ENCODE data around the gene STK40.

Gene STK40

GRCh38 chr1:36415661-36416326 is 30.1 kb upstream of the STK40 start:
- Histone ChIP-seq H3K9ac (ENCODE audit: low read length) (no peak overlapping the region), H3K4me1 (ENCODE audit: control insufficient read depth, insufficient read depth, low read length) (peaks cover 4% of the 10 kb centered on the region; the same call in 1 of the 2 replicates), H3K4me3 (ENCODE audit: low read depth, low read length) (no peak overlapping the region)

DNA sequence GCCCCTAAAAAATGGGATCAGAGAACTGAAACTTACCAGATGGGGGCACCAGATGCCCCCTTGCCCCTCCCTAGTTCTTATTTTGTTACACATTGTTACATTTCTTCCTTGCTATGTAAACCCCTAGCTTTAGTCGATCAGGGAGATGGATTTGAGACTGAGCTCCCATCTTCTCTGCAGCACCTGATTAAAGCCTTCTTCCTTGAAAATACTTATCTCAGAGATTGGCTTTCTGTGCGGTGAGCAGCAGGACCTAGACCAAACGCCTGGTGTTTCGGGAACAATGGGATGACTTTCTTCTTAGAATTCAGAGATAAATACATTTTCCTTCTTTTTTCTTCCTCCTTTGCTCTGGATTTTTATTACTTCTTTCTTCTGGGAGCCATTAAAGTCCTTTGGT is 28.7 kb upstream of the STK40 start:
- Histone ChIP-seq H3K9ac (ENCODE audit: low read length) (no peak overlapping the region), H3K4me3 (ENCODE audit: low read depth, low read length) (no peak overlapping the region), H3K9me3 (ENCODE audit: control insufficient read depth, insufficient read depth, low read depth, low read length) (no peaks in the 10 kb centered on the region), H3K27me3 (ENCODE audit: control insufficient read depth, insufficient read depth, low read length) (no peaks in the 10 kb centered on the region), H3K4me1 (ENCODE audit: control insufficient read depth, insufficient read depth, low read length) (no peaks in the 10 kb centered on the region), H3K27ac (ENCODE audit: low read depth, low read length) (no peak overlapping the region), H3K36me3 (ENCODE audit: control insufficient read depth, insufficient read depth, low read length) (peaks cover 3% of the 10 kb centered on the region; the same call in 1 of the 2 replicates)

More at GRCh38 chr1:36415661-36416326, 30.1 kb upstream of the STK40 start:
- no peaks in the 10 kb centered on the region for H3K9me3 ChIP-seq (ENCODE audit: control insufficient read depth, insufficient read depth, low read depth, low read length)
- H3K27me3 ChIP-seq (ENCODE audit: control insufficient read depth, insufficient read depth, low read length): no peaks in the 10 kb centered on the region
- no peak overlapping the region for H3K27ac ChIP-seq (ENCODE audit: low read depth, low read length)
- no peaks in the 10 kb centered on the region for H3K36me3 ChIP-seq (ENCODE audit: control insufficient read depth, insufficient read depth, low read length)

DNA sequence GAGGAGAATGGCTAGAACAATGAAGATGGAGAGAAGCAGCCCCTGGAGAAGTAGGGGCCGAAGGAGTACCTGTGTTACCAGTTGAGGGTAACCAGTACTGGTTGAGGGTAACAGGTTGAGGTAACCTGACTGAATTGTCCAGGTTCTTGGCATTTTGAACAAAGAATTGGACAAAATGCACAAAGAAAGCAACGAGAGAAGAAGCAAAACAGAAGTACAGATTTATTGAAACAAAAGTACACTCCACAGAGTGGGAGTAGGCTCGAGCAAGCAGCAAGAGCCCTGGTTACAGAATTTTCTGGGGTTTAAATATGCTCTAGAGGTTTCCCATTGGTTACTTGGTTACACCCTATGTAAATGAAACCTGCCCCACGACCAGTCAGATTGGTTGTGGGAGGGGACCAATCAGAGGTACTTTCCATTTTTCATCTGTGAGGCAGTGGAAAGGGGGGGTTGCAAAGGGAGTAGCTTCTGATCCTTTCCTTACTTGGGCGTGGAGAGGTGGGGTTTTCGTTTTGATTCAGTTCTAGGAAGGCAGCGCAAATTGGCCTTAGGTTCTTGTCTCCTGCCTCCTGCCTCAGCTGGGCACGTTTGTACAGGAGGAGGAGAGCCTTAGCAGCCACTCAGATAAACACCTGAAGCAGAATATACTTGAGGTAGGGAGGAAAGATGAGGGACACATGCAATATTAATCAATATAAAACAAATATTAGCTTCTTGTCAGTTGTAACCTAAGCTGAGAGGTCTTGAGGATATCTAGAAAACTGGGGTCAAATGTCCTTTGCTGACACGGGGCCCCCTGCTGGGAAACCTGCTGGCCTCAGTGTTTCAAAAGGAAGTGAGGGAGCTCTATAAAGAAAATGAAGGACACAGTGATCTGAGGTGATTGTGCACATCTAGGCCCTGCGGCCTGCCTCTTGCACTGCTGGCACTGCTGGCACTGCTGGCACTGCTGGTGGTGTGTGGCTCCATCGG is 26.2 kb upstream of the STK40 start:
- H3K4me1 ChIP-seq (ENCODE audit: control insufficient read depth, insufficient read depth, low read length): no peaks in the 10 kb centered on the region
- no peaks in the 10 kb centered on the region for H3K9me3 ChIP-seq (ENCODE audit: control insufficient read depth, insufficient read depth, low read depth, low read length)
- H3K9ac ChIP-seq (ENCODE audit: low read length): no peak overlapping the region
- H3K4me3 ChIP-seq (ENCODE audit: low read depth, low read length): no peak overlapping the region
- no peak overlapping the region for H3K27ac ChIP-seq (ENCODE audit: low read depth, low read length)
- no peaks in the 10 kb centered on the region for H3K27me3 ChIP-seq (ENCODE audit: control insufficient read depth, insufficient read depth, low read length)
- peaks cover 11% of the 10 kb centered on the region; the same call in 1 of the 2 replicates for H3K36me3 ChIP-seq (ENCODE audit: control insufficient read depth, insufficient read depth, low read length)

GRCh38 chr1:36408479-36408878 is 22.8 kb upstream of the STK40 start:
- no peak overlapping the region for H3K4me3 ChIP-seq (ENCODE audit: low read depth, low read length)
- no peak overlapping the region for H3K9ac ChIP-seq (ENCODE audit: low read length)
- no peaks in the 10 kb centered on the region for H3K4me1 ChIP-seq (ENCODE audit: control insufficient read depth, insufficient read depth, low read length)
- no peak overlapping the region for H3K27ac ChIP-seq (ENCODE audit: low read depth, low read length)
- H3K9me3 ChIP-seq (ENCODE audit: control insufficient read depth, insufficient read depth, low read depth, low read length): no peaks in the 10 kb centered on the region
- no peaks in the 10 kb centered on the region for H3K27me3 ChIP-seq (ENCODE audit: control insufficient read depth, insufficient read depth, low read length)
- H3K36me3 ChIP-seq (ENCODE audit: control insufficient read depth, insufficient read depth, low read length): peaks cover 12% of the 10 kb centered on the region; the same call in 1 of the 2 replicates

- Histone ChIP-seq H3K27ac (ENCODE audit: low read depth, low read length) (no peak overlapping the region), H3K9me3 (ENCODE audit: control insufficient read depth, insufficient read depth, low read depth, low read length) (no peaks in the 10 kb centered on the region), H3K4me3 (ENCODE audit: low read depth, low read length) (no peak overlapping the region), H3K27me3 (ENCODE audit: control insufficient read depth, insufficient read depth, low read length) (no peaks in the 10 kb centered on the region), H3K4me1 (ENCODE audit: control insufficient read depth, insufficient read depth, low read length) (peaks cover 6% of the 10 kb centered on the region; the same call in 1 of the 2 replicates), H3K9ac (ENCODE audit: low read length) (no peak overlapping the region), H3K36me3 (ENCODE audit: control insufficient read depth, insufficient read depth, low read length) (peaks cover 12% of the 10 kb centered on the region; the same call in 1 of the 2 replicates)
Measured at GRCh38 chr1:36406440-36406839, 20.7 kb upstream of the STK40 start.

- Histone ChIP-seq H3K4me1 (ENCODE audit: control insufficient read depth, insufficient read depth, low read length) (peaks cover 10% of the 10 kb centered on the region), H3K4me3 (ENCODE audit: low read depth, low read length) (no peak overlapping the region), H3K9me3 (ENCODE audit: control insufficient read depth, insufficient read depth, low read depth, low read length) (no peaks in the 10 kb centered on the region), H3K27ac (ENCODE audit: low read depth, low read length) (no peak overlapping the region), H3K9ac (ENCODE audit: low read length) (no peak overlapping the region), H3K36me3 (ENCODE audit: control insufficient read depth, insufficient read depth, low read length) (peaks cover 6% of the 10 kb centered on the region; the same call in 1 of the 2 replicates), H3K27me3 (ENCODE audit: control insufficient read depth, insufficient read depth, low read length) (no peaks in the 10 kb centered on the region)
Measured at GRCh38 chr1:36402504-36402890, 16.8 kb upstream of the STK40 start.

- peak overlapping the region; percentile 69 for H3K4me3 ChIP-seq (ENCODE audit: low read depth, low read length)
- H3K9ac ChIP-seq (ENCODE audit: low read length): peak overlapping the region; percentile 77
- H3K36me3 ChIP-seq (ENCODE audit: control insufficient read depth, insufficient read depth, low read length): no peaks in the 10 kb centered on the region
- peaks cover 10% of the 10 kb centered on the region for H3K4me1 ChIP-seq (ENCODE audit: control insufficient read depth, insufficient read depth, low read length)
- no peak overlapping the region for H3K27ac ChIP-seq (ENCODE audit: low read depth, low read length)
- H3K9me3 ChIP-seq (ENCODE audit: control insufficient read depth, insufficient read depth, low read depth, low read length): no peaks in the 10 kb centered on the region
- no peaks in the 10 kb centered on the region for H3K27me3 ChIP-seq (ENCODE audit: control insufficient read depth, insufficient read depth, low read length)
Measured at GRCh38 chr1:36401602-36402503, 16.1 kb upstream of the STK40 start.

DNA sequence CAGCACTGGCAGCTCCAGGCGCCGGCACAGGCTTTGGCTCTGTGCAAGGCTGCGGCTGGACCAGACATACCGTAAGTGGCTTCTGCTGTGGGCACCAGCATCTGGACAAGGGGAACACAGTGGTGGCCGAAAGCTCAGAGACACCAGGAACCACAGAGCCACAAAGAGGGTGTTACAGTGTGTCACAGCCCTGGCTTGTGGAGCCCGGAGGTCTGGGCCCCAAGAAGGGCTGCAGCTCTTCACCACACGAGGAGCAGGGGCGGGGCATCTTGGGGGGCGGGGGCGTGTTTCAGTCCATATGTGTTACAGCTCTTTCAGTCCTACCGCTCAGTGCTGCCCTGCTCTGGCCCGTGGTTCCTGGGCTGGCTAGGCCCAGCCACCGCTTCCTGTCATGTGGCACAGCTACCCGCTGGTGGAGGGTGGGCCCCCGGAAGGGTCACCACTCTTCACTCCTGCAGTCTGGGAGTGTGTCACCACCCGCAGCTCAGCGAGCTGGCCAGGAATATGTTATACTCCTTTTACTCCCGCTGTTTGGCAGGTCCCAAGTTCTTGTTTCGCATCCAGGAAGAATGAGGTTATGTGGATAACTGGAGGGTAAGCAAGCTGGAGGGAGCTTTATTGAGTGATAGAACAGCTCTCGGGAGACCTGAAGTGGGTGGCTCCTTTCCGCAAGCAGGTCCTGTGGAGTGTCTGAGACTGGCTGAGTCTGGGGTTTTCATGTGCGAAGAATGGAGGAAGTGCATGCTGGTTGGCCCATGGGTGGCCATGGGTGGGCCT is 15.3 kb upstream of the STK40 start:
- Histone ChIP-seq H3K4me1 (ENCODE audit: control insufficient read depth, insufficient read depth, low read length) (peaks cover 13% of the 10 kb centered on the region), H3K9me3 (ENCODE audit: control insufficient read depth, insufficient read depth, low read depth, low read length) (no peaks in the 10 kb centered on the region), H3K9ac (ENCODE audit: low read length) (peak overlapping the region; percentile 77), H3K4me3 (ENCODE audit: low read depth, low read length) (peak overlapping the region; percentile 69), H3K36me3 (ENCODE audit: control insufficient read depth, insufficient read depth, low read length) (no peaks in the 10 kb centered on the region), H3K27ac (ENCODE audit: low read depth, low read length) (peak overlapping the region; percentile 54; the same call in 1 of the 2 replicates), H3K27me3 (ENCODE audit: control insufficient read depth, insufficient read depth, low read length) (no peaks in the 10 kb centered on the region)

DNA sequence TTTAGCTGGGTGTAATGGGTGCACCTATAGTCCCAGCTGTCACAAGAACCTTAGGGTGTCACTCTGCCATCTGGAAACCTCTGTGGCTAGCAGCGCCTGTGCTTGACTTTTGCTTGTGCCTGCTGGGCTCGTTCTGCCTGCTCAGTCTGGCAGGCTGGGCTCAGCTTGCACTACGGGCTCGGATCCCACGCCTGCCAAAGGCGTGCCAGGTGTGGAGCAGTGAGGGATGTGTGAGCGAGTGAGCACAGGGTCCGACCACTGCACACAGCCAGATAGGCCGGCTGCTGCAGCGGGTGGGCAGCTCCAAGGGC is 14.7 kb upstream of the STK40 start:
- Histone ChIP-seq H3K27me3 (ENCODE audit: control insufficient read depth, insufficient read depth, low read length) (no peaks in the 10 kb centered on the region), H3K9ac (ENCODE audit: low read length) (peak overlapping the region; percentile 45), H3K27ac (ENCODE audit: low read depth, low read length) (peak overlapping the region; percentile 16; the same call in 1 of the 2 replicates), H3K9me3 (ENCODE audit: control insufficient read depth, insufficient read depth, low read depth, low read length) (no peaks in the 10 kb centered on the region), H3K4me1 (ENCODE audit: control insufficient read depth, insufficient read depth, low read length) (peaks cover 13% of the 10 kb centered on the region), H3K4me3 (ENCODE audit: low read depth, low read length) (peak overlapping the region; percentile 69), H3K36me3 (ENCODE audit: control insufficient read depth, insufficient read depth, low read length) (no peaks in the 10 kb centered on the region)

DNA sequence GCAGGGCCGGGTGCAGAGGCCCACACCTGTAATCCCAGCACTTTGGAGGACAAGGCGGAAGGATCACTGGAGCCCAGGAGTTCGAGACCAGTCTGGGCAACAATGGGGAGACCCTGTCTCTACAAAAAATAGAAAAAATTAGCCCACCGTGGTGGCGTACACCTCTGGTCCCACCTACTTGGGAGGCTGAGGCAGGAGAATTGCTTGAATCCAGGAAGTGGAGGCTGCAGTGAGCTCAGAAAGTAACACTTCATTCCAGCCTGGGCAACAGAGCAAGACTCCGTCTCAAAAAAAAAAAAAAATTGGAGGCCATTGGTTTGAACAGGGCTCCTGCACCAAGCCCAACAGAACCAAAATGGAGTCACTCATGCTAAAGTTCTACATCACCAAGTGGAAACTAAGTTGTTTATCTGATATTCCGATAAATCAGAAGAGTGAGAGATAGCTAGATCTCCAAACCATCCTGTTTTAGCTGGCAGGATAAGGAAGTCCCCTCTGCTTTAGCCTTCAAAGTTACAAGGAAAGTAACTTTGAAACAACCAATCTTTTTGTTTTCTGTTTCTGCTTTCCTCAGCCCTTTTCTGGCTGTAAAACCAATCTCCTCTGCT is 12.8 kb upstream of the STK40 start:
- Histone ChIP-seq H3K4me1 (ENCODE audit: control insufficient read depth, insufficient read depth, low read length) (peaks cover 13% of the 10 kb centered on the region), H3K9ac (ENCODE audit: low read length) (peak overlapping the region; percentile 16), H3K27ac (ENCODE audit: low read depth, low read length) (no peak overlapping the region), H3K9me3 (ENCODE audit: control insufficient read depth, insufficient read depth, low read depth, low read length) (no peaks in the 10 kb centered on the region), H3K36me3 (ENCODE audit: control insufficient read depth, insufficient read depth, low read length) (peaks cover 8% of the 10 kb centered on the region), H3K27me3 (ENCODE audit: control insufficient read depth, insufficient read depth, low read length) (no peaks in the 10 kb centered on the region), H3K4me3 (ENCODE audit: low read depth, low read length) (peak overlapping the region; percentile 87)

Measured in HUES6 (cell line).